ENCODE results near the gene DHX58.
A peak's percentile ranks its signal among the peaks of the same experiment; 100 is the strongest.

GRCh38 chr17:42120770-42121769 lies 8.6 kb upstream of the DHX58 start, which contains the start of gene KAT2A:
- TF ChIP-seq TEAD4 (IDR thresholded peaks at IDR 0.05; ENCODE audit: borderline replicate concordance, insufficient read depth): no peak
- no peak for TF ChIP-seq CTCF (IDR thresholded peaks at IDR 0.05)
- TF ChIP-seq EP300 (IDR thresholded peaks at IDR 0.05; ENCODE audit: borderline replicate concordance in 1 of 2, low read depth in 1 of 2, low read length in 1 of 2): no peak
- TF ChIP-seq TCF12 (IDR thresholded peaks at IDR 0.05): no peak
- 0 out of 2 replicates have a peak, but pooled peaks have one; percentile 55 for TF ChIP-seq TAF1 (IDR thresholded peaks at IDR 0.05; ENCODE audit: borderline replicate concordance, low read depth, low read length)
- 0 out of 2 replicates have a peak, but pooled peaks have one; percentile 58 for TF ChIP-seq YY1 (IDR thresholded peaks at IDR 0.05; ENCODE audit: low read depth)

Data from SK-N-SH (cell line).